Gastroesophageal sphincter (tissue), 3 donors: ENCODE data around the gene G6PD.

Source experiments
- CTCF ChIP-seq, 4 experiments: fragments of 200-600 bp in 2 of 4; fragments of 450-650 bp in 2 of 4; sonication (generic) in 1 of 4; IDR thresholded peaks; one replicate each; pipeline ENCODE4 v1.5.1; 2017 to 2019; ENCODE audit warnings: antibody characterized with exemption in 4 of 4, mild to moderate bottlenecking in 2 of 4, moderate library complexity in 2 of 4
- POLR2AphosphoS5 ChIP-seq: sonication (generic); formaldehyde crosslinking; IDR thresholded peaks from one replicate; pipeline ENCODE4 v1.6.1; 2017; ENCODE audit warnings: antibody characterized with exemption

- no peak for TF ChIP-seq POLR2AphosphoS5
- no peak for TF ChIP-seq CTCF (IDR thresholded peaks at IDR 0.05)
Measured at GRCh38 chrX:154545673-154546274, 872 bp downstream of the G6PD start.
